NCI-H510A treated with DMSO at 0.1 percent for 48 hours (cell line): ENCODE measurements around the gene SHMT1.

ENCODE experiments used
- DNase-seq: peaks from one replicate; lab custom pipeline; 2025; lab: John Stamatoyannopoulos, UW

SHMT1 gene

DNA sequence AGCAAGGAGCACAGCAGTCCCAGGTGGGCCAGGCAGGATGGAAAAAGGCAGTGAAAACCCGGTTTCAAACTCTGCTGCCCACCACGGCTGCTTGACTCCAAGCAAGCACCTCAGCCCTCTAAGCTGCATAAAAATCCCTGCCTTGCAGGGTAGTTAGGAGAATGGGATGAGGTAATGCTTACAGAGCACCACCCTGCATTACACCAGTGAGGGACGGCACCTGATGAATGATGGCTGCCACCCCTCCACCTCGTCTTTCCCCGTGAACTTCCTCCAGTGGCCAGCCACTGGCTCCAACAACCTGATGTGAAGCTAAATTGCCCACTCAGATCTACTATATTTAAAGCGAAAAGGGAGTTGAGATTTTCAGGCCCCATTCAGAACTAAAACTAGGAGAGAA, 81.6 kb downstream of the SHMT1 start:
- DNase-seq: no peak

DNA sequence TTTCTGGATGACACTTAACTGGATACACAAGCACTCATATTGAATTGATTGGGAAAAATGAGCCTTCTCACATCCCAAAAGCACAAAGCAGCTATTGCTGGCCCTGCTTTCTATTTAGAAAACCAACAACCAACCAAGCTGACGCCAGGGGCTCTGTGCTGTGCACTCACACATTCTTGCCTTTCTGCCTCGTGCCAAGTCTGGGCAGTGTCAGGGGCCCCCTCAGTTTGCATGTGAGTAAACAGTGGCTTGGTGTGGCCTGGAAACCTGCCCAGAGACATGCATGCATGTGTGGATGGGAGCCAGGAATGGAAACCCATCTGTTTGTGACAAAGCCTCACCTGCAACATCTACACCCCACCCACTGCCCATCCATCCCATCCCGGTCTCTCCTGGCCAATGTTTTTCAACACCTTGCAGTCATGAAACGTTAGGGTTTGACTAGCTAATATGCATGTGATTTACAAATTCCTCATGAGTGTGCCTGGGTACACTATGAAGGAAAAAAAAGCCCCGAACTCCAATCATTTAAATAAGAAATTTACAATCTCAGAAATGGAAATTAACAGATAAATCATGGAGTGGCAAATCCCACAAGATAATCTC, 82.5 kb downstream of the SHMT1 start:
- no peak for DNase-seq

DNA sequence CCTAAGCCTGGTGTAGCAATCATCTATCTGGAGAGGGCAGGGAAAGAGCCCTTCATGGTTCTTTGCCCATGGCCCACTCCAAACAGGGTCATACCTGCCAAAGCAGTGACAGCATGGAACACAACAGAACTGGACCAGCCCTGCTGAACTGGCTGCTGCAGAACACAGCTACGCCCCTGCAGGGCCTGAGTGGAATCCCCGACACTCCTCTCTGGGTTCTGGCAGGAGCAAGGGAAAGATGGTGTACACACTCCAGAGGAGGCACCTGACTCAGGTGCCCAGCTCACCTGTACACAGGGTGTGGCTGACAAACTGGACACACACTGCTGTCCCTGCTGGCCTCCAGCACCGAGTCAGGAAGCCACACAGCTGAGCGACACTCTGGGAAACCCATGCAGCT, 83.1 kb downstream of the SHMT1 start:
- no peak for DNase-seq

DNA sequence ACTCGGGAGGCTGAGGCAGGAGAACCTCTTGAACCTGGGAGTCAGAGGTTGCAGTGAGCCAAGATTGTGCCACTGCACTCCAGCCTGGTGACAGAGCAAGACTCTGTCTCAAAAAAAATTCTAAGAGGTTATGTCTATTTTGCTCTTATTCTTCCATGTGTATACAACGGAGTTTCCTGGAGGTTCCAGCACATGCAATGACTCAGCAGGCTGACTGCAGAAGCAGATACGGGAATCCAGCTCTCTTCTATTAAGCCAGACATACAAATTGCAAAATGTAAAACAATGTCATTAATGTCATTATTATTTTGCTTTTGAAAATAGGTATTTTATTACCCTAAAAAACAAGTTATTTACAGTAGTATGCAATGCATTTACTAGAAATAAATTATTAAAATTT, 84.5 kb downstream of the SHMT1 start:
- no peak for DNase-seq
